ENCODE data around the gene ADGRF3.

GRCh38 chr2:26269571-26270158 is 76.9 kb downstream of the ADGRF3 start:
- no peak for TF ChIP-seq POLR2A (IDR thresholded peaks at IDR 0.05; ENCODE audit: low read depth, low read length)
- TF ChIP-seq TAF1 (IDR thresholded peaks at IDR 0.05; ENCODE audit: low read depth, low read length), result no peak
- TF ChIP-seq POLR2AphosphoS5 (IDR thresholded peaks at IDR 0.05; ENCODE audit: low read depth, low read length), result no peak
